HG02610 (cell line): ENCODE measurements around the gene TRIM32.

ENCODE experiments used
- ATAC-seq: cut with Tn5 transposase; IDR thresholded peaks from one replicate; pipeline ENCODE4 v1.9.1; 2021; ENCODE audit warnings: mild to moderate bottlenecking, moderate library complexity; ENCODE audit not compliant: unreplicated experiment

The TRIM32 gene

DNA sequence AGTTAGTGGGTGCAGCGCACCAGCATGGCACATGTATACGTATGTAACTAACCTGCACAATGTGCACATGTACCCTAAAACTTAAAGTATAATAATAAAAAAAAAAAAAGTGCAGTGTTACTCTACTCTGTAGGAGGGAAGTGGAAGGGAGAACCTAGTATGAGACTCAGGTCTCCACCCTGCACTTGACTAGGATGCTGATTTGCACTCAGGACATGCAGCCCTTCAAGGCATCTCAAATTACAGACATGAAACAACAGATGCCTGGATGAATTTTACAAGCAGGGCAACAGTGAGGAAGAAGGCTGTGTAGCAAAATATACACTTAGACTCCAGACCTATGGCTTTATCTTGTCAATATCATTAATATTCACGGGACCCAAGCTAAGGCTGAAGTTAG is 16.5 kb downstream of the TRIM32 start:
- no peak for ATAC-seq

DNA sequence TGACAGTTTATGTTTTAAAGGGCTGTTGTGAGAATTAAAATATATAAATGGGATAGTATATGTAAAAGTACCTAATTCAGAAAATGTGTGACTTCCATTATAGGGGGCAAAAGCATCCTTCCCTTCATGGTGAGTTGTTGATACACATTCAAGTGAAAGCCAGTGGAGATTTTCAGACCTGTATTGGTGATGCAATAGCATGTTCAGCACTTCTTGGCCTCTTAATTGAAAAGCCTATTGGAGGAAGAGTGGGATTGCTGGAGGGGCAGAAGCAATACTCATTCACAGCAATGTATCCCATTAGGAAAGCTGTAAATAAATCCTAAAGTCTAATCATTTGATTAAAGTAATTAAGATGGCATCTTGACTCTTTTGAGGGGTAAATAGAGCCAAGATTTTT is 17.4 kb downstream of the TRIM32 start:
- no peak for ATAC-seq

DNA sequence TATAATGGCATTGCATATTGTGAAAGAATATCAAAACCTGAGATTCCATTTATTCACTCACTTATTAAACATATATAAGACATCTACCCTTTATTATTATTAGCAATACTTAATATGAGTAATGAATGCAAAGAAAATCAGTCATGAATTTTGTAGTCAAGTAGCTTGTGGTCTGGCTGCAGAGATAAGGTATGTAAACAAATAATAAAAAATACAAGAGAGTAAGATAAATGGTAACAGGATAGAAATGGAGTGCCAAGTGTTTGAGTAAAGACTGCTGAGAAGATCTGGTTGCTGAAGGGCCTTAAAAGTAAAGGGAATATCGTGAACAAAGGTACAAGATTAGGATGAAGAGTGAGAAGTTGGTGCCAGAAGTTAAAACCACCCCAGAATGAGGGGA is 18.4 kb downstream of the TRIM32 start:
- ATAC-seq = no peak

DNA sequence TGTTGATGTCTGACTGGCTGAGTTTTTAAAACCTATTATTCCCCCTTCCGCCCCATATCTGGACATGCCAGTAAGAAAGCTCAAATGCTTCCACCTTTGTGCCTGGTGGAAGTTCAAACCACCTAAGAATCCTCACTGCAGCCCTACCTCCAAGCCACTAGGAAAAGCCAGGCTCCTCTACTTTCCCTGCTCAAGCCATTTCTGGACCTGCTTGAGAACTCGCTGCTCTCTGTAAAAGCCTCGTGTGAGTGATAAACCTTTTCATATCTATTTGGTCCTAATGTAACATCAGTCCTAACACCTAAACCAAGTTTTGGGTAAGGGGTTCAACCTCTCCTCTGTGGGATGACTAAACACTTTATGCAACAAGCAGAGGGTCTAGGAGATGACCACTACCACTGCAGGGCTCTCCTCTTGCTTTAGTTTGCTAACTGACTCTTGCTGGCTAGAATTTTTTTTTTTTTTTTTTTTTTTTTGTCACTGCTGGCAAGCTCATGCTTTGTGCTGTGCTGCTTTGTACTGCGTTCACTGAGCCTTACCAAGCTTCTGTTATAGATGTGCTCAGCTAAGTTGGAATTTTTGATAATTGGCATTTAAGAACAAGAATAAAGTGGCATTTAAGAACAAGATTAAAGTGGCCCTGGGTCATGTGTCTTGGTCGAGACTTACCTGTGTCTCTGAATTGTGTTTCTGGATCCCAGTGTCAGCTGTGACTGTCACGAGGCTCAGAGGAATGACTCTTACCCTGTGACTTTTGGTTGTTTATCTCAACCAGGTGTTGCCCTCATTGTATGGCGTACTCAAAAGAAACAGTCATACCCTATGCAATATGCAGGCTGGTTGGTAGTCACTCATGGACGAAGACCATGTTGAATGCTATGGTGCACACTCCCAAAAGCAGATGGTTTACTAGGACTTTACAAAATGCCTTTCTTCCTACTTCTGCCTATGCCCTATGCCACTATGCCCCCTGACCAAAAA is 19.5 kb downstream of the TRIM32 start:
- ATAC-seq = no peak

DNA sequence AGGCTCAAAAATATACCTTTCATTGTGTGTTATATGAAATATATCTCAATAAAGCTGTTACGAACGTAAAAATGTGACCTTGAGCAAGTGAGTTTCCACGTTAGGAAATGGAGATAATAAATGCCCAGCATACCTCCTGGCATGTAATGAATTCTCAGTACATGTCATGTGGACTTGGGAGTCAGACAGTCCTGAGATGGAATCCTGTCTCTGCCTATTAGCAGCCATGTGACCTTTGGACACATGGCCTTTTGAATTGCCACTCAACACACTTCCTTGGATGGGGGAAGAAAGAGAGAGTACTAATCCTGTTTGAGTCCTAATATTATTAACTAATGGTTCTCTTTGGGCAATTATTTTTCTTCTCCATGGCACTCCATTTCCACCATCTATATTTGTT is 25.7 kb downstream of the TRIM32 start:
- no peak for ATAC-seq

DNA sequence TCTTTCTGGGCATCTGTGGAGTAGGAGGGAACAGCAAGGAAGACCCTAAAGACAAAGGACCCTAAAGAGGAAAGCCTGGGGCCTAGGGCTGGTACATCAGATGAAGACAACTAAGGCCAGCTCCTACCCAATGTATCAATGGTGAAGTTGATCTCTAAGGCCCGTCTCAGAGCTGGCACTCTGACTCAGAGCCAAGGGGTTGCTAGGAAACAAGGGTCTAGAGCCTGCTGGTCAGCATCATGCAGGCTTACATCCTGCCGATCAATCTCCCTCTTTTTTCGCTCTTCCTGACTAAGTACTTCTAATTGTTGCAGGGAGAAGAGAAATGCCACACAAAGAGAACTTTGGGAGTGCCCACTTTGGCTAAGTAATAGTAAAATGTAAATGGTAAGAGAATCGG is 26.2 kb downstream of the TRIM32 start:
- no peak for ATAC-seq

DNA sequence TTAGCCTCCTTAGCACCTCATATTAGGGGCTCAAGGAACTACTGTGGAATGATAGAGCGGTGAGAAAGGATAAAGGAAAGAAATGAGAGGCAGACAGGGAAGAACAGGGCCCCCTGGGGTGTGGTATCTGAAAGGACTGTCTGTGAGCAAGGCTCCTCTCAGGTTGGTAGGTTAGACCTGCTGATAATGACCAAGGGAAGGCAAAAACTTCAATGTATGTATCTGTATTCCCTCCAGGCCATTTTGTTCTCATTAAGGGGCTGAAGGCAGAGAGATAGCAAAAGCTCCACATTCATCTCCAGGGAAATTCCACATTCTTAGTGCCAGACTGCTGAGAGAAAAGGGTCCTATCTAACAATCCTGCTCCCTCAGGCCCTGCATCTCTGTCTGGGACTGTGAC is 28.6 kb downstream of the TRIM32 start:
- no peak for ATAC-seq

DNA sequence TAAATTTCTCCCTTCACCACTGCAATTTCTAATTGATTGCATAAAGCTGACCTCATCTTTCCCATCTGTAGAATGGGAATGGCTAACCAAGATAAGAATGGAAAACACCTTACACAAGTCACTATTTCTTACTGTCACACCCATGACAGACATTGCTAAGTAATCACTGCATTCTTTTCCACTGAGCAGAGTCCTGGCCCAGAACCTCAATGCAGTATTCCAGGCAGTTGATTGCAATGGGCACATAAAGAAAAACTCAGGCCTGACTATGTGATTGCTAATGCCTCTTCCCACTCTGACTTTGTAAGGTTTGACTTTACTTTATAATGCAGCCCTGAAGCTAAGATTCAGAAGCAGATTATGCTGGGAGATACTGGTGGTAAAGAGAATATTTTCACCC is 29.3 kb downstream of the TRIM32 start:
- ATAC-seq = no peak

DNA sequence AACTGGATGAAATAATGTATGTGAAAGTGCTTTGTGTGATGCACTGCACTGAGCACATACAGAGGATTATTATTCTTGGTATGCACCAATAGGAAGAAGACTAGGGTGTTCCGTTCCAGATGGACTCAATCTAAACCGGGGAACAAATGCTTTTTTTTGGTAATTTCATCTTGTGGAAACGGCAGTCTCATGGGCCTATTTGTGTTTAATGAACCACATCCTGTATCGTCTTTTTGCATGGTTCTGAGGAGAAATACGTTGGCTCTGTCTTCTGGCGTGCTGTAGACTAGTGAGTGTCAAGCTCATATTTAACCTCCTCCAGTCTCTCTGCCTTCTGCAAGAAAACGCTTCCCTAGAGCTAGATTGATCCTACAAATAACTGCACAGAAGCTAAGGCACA is 30.0 kb downstream of the TRIM32 start:
- no peak for ATAC-seq

DNA sequence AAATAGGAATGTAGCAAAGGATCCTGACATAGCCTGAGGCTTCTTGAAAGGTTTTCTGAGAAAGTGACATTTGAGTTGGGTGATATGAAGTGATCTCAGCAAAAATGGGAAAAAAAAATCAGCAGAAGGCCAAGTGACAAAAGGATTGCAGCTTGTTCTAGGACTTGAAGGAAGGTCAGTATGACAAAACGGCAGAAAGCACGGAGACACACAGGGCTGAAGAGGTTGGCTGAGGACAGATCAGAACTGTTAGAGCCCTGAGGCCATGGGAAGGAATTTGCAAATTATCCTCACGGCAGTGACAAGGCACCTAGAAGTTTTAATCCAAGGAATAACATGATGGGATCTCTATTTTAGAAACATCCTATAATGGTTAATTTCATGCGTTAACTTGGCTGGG is 31.0 kb downstream of the TRIM32 start:
- no peak for ATAC-seq

DNA sequence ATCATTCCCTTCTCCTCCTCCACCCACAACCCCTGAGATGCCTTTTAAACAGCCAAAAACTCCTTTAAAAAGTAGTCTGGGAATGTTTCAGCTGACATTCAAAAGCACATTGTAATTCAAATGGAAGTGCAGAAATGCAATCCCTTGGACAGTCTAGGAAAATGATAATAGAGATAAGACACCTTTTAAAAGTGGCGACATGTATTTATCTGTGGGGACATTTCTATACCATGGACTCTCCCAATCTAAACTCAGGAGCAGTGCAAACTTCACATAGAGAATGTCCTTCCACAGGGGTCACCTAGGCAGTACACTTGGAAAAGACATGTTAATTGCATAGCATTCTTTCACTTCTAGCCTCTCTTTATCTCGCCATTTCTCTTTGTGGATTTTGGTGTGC is 33.0 kb downstream of the TRIM32 start:
- ATAC-seq = no peak

DNA sequence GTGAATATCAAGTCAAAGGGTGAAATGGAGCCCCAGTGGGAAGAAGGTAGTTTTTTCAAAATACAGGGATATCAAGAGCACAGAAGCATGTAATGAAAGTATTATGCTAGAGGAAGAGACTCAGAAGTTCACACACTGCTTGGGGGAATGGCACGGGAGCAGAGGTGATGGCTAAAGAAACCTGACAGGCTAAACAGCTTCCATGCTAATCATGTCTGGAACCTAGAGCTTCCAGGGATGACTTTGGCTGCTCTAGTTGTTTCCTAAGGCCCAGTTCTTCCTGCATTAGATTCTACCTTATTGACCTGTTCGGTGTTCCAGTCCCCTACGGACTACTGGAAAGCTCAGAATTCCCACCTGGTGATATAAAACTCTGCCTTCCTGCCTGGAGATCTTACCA is 34.3 kb downstream of the TRIM32 start:
- ATAC-seq = no peak

DNA sequence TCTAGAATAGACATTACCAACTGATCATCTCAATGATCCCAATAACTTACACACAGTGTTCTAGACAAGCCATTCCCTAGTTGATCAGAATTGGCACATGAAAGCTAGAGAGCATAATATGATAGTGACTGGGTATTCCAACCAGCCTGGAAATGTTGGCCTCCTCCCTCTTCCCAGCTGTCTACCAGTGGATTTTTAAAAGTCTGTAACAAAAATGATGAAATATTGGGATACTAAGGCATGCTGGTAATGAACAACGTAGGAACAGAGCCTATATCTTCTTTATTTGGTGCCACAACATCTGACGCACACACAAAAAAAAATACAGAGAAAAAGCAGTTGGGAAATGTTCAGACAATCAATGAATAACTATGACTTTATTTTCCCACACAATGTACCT is 34.8 kb downstream of the TRIM32 start:
- no peak for ATAC-seq

DNA sequence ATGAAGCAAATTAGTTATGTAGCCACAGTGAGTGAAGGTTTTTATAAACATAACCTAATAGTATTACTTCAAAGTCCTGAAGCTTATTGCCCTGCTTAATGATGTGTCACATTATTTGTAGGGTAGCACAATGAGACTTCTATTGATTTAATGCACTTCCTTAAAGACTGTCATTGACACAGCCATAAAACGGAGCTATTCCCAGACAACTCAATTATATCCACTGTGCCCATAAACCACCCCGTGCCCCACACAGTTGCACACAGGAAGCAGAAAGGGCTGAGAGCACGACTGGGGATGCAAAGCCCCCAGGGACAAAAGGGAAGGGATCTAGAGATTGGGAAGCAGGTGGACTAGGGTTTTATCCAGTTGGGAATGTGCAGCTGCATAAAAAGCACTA is 37.0 kb downstream of the TRIM32 start:
- no peak for ATAC-seq

DNA sequence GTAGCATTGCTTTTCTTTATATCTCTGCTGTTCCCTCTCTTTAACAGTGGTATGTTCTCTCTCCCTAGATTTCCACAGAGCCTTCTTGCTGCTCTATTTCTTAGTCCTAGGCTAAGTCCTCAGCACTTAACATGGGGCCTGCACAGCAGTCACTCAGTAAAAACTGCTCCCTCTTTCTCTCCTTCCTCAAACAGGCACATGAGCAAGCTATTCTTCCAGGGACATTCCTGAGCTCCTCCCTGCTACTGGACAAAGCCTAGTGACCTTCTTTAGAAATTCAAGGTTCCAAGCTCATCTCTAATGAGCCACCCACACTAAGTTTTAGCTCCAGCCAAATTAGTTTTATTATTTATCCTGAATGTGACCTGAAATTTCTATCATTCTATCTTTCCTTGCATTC is 39.5 kb downstream of the TRIM32 start:
- no peak for ATAC-seq

DNA sequence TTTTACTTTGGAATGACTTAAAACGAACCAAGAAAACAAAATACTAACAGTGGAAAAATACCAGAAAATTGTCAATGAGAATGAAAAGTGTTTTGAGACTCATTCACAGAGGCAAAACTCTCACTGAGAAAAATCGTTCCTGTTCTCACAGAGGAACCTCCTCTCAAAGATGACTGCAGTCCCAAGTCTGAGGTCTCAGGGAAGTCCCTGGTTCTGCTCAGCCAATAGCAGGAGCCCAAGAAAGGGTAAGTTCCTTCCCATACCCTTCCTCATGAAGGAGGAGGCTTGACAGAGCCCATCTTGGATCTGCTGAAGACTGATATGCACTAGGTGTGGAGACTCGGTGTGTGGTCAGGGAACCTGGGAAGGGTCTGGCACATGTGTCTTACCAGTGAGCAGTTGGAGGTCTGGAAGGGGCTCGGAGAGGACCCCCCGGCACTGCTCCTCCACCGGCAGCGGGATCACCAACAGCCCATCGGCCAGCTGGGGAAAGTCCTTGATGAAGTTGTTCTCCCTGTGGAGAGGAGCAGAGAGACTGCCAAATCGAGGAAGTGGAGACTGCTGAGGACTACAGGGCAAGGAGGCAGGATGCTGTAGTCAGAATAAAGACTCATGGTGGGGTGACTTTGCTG is 46.0 kb downstream of the TRIM32 start:
- ATAC-seq = no peak

DNA sequence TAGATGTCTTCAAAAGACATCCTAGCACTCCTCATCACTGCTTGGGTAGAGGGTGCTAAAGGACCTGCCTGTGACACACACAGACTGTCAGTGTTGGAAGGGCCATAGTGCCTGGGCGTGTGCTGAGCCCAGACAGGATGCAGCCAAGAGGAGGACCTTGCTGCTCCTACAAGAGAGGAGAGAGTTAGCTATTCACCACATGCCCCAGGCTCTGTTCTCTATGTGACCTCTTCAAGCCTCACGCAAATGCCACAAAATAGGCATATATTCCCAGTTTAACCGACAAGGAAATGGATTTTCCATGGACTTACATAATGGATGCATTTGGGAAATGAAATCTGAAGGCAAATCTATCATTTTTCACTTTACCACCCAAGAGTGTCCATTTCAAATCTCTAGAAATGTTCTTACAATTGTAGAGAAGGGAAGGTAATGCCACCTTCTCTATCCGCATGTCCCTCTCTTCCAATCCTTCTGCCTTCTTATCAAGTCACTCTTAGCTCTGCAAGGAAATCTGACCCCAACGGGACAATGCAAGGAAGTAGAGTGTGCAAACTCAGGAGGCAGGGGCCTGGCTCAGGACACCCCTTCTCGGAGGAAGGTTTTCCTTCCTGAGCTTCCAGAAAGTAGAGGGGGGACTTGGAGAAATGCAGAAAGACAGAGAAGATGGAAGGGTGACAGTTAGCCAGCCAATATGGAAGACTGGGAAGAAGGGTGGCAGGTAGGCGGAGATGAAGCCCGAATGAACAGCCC is 49.5 kb downstream of the TRIM32 start:
- no peak for ATAC-seq

DNA sequence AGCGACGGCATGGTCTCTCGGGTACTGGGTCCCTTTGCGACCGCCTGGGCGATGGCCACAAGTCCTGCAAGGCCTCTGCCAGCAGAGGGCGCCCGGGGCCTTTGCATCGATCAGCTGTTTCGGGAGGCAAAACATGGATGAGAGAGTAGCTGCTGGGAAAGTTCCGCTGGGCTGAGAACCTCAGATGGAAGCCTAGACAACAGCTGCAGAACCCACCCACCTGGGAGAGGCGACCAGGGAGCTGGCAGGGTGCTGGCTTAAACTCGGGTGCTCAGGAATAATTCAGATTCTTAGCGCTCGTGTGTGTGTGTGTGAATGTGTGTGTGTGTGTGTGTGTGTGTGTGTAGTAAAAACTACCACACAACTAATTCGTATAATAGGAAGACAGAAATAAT is 50.0 kb downstream of the TRIM32 start:
- peak; percentile 45 for ATAC-seq

DNA sequence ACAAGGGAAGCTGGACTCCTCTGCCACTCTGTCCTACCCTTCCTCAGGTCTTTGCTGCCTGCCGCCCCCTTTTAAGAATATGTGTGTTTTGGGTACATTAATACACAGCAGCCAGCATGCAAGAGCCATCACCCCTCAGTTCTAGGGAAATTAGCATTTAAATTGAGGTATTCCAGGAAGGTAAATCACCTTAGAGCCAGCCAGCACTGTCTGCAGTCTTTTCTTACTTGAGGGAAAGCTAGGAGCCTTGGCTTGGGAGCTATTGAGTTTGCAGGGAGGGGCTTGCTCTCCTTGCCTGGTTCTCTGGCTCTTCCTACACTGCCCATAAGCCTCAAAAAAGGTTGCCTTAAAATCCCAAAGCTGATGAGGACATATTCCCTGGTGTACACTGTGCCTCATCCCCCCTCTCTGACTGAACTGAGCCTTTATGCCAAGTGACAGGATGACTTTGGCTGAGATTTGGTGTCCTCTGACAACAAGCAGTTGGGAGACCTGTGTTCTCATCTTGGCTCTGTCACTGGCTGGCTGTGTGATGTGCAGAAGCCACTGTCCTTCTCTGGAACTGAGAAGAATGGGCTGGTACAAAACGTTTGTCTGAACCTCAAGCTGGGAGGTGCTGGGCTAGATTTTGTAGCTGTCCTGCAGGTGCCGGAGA is 54.1 kb downstream of the TRIM32 start:
- ATAC-seq = no peak

DNA sequence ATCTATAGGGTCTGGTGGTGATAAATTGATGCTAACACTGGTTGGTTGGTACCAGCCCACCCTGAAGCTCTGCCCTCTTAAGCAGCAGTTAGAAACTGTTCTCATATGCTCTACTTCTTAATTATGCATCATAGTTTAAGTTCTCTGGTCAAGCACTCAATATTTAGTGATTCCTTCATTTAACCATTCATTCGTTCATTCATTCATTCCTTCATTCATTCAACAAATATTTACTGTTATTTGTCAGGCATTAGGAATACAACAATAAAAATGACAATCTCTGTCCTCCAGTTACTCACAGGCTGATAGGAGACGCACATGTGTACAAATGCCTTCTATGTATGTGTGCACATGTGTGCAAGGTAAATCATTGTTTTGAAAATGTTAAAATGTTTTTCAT is 54.6 kb downstream of the TRIM32 start:
- ATAC-seq = no peak

DNA sequence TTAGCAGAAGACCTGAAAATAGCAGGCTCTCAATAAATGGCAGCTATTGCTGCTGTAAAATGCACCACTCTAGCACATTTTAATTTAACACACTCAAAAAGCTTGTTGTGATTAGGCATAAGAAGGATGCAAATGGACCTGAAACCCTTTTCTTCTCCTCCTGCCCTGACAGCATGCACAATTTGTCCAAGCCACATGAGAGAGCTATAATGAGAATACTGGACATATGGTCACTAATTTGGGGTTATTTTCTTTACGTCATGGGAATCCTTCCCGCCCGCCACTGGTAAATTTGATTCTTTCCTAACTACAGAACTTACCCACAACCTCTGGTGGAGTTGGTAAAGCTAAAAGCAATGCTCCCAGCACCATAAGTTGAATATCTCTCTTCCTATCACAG is 62.1 kb downstream of the TRIM32 start:
- no peak for ATAC-seq
